HG03460 (cell line): ENCODE results near the gene CDC23.
A peak's percentile ranks its signal among the peaks of the same experiment; 100 is the strongest.
"Not testable (repeated sequence)": the region's sequence is repeated elsewhere in the genome, so short reads cannot be mapped to it uniquely, and the experiment has no call there.

Experiments
- ATAC-seq: cut with Tn5 transposase; IDR thresholded peaks from one replicate; pipeline ENCODE4 v1.9.1; 2021; ENCODE audit not compliant: unreplicated experiment

Gene CDC23, protein sequence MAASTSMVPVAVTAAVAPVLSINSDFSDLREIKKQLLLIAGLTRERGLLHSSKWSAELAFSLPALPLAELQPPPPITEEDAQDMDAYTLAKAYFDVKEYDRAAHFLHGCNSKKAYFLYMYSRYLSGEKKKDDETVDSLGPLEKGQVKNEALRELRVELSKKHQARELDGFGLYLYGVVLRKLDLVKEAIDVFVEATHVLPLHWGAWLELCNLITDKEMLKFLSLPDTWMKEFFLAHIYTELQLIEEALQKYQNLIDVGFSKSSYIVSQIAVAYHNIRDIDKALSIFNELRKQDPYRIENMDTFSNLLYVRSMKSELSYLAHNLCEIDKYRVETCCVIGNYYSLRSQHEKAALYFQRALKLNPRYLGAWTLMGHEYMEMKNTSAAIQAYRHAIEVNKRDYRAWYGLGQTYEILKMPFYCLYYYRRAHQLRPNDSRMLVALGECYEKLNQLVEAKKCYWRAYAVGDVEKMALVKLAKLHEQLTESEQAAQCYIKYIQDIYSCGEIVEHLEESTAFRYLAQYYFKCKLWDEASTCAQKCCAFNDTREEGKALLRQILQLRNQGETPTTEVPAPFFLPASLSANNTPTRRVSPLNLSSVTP

DNA sequence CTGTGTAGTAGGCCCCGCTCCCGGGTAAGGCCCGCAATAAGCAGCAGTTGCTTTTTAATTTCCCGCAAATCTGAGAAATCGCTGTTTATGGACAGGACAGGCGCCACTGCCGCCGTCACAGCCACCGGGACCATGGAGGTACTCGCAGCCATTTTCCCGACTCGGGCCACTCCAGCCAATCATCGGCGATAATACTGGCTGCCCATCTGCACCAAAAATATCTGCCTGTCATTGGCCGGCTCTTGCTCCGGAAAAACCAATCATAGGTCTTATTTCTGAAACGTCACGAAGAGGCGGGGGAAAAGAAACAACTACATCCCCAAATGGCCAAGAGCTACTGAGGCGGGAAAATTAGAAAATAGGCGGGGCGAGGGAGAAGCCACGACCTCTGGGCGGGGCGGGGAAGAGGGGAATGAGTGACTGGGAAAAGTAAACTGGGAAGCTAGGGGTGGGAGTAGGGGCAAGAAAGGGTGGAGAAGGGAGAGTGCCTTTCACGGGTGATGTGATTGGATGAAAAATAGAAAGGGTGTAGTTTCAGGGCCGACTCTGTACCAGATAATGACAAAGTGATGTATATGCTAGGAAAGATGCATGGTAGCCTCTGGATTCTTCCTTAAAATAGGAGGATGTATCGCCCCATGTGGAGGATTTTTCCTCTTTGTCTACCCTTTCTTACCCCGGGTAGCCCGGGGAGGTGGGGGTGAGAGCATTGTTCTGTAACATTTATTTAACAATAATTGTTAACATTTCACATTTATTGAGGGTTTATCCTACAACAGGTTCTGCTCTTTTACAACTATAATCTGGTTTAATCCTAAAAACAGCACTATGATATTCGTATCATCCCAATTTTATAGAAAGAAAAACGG is at the start of gene CDC23:
TSS of gene CDC23 (minus strand) at position 163 of the 869 bp plus-strand sequence. CDS start at position 152, 11 bp downstream.
- peak; percentile 96 for ATAC-seq

DNA sequence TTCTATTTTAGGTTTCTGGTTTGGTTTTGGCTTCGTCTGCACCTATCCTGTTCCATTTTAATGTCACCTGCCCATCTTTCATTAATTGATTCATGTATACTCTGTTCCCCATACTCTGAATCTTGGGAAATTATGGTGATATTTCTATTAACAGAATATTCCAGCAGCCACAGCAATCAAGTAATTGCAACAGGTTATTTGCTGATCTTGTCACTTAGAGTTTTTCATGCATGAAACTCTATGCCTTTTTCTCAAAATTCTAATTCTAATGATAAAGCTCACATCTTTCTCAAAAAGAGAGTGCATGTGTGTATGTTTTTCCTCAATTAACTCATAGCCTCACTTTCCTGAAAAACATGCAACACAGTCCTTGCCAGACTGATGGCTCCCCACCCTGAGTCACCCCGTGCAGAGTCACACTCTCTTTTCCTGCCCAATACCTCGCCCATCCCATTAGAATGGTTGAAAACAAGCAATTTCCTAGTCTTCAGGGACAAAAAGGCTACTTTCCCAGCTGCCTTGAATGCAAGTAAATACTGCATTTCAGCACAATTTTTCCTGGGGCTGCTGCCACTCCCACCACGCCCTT is 45.7 kb upstream of the CDC23 start:
- ATAC-seq, result no peak

DNA sequence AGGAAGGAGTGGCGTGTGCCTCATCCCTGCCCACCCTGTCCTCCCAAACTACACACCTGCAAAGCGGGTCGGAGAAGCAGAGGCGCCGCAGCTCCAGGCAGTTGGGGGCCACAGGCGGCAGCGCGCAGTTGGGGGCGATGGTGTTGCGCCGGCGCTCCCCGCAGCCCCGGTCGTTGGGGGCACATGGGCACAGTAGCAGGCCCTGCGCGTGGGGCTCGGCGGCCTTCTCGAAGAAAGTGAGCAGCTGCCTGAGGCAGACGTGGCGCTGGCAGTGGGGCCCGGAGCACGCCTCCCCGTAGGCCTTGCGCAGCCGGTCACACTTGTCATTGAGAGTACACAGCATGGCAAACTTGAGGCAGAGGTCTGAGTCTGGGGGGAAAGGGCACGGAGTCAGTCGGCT is 44.5 kb upstream of the CDC23 start:
- ATAC-seq, result no peak

DNA sequence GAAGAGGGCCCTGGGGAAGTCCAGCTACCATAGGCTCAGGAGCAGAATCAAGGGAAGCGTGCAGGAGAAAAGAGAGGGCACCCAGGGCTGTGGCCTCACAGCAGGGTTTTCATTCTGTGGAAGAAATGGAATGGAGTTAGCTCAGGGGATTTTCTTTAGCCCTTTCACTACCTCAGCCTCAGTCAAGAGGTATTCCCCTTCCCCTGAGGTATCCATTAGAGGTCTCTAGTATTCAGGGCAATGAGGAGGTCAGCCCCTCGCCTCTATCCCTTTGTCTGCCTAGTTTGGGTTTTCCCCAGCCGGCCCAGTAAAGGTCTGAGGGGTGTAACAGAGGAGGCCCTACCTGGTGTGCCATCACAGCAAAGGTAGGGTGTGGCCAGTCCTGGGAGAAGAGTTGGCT is 39.8 kb upstream of the CDC23 start:
- no peak for ATAC-seq

DNA sequence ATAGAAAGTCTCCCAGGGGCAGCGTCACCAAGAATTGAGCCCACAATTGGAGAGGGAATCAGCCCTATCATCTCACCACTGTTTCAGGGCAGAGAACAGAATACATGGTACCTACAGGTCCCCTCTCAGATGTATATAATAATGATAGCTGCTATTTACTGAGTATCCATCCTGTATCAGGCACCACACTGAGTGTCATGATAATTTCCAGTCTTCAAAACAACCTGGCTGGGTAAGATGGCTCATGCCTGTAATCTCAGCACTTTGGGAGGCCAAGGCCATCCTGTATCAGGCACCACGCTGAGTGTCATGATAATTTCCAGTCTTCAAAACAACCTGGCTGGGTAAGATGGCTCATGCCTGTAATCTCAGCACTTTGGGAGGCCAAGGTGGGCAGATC is 34.7 kb upstream of the CDC23 start:
- not testable (repeated sequence) for ATAC-seq

DNA sequence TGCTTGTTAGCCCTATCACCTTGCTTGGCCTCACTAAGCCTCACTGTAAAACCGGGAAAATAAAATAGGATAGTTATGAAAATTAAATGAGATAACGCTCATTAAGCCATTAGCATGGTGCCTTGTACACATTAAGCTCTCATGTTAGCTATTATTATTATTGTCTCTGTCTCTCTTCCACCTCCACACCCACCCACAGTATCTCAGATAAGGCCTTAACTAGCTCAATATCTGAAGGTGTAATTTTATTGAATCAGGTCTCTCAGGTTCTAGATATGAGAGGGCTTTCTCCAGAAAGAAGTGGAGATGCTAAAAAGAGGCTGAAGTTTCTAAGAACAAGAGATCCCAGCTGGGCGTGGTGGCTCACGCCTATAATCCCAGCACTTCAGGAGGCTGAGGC is 33.7 kb upstream of the CDC23 start:
- no peak for ATAC-seq

DNA sequence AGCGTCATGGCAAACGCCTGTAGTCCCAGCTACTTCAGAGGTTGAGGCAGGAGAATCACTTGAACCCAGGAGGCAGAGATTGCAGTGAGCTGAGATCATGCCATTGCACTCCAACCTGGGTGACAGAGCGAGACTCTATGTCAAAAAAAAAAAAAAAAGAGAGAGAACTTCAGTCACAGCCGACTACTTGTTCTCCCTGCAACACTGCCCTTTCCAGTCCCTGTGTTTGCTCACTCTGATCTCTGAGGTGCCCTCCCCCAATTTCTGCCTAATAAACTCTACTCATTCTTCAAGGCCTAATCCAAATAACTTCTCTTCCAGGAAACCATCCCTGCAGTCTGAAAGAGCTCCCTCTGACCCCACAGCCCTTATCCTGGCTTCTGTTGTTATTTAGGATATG is 33.2 kb upstream of the CDC23 start:
- no peak for ATAC-seq

DNA sequence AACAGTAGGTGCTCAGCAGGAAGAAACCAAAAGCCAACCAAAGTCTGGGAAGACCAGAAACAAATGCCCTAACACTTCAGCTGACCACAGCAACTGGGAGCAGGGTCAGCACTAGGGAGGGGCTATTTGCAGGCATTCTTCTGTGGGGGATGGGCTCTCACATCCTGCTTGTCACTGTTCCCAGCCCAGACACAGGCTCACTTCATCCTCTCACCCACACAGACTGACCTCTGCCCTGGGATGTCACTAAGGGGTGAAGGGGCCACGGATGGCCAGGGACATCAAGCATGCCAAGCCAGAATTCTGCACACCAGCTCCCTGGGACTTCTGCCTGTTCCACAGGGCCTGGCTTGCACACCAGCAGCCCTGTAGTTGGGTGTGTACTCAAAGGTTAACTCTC is 32.6 kb upstream of the CDC23 start:
- ATAC-seq, result no peak

DNA sequence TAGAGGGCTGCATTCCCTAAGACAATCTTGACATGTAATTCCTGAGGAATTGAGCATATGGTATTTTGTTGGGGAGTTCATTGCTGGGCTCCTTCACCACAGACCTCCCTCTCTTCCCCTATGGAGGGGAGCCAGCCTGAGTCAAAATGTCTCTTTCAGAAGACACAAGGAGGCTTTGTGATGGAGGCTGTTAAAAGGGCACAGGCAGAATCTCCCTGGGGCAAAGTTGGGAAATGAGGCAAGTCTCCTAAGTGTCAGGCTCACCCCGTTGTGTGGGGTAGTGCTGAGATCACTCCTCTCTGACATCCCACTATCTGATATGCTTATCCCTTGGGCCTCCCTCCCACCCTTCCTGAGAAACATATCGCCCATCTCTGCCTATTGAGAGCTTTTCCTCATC is 30.7 kb upstream of the CDC23 start:
- ATAC-seq, result no peak

DNA sequence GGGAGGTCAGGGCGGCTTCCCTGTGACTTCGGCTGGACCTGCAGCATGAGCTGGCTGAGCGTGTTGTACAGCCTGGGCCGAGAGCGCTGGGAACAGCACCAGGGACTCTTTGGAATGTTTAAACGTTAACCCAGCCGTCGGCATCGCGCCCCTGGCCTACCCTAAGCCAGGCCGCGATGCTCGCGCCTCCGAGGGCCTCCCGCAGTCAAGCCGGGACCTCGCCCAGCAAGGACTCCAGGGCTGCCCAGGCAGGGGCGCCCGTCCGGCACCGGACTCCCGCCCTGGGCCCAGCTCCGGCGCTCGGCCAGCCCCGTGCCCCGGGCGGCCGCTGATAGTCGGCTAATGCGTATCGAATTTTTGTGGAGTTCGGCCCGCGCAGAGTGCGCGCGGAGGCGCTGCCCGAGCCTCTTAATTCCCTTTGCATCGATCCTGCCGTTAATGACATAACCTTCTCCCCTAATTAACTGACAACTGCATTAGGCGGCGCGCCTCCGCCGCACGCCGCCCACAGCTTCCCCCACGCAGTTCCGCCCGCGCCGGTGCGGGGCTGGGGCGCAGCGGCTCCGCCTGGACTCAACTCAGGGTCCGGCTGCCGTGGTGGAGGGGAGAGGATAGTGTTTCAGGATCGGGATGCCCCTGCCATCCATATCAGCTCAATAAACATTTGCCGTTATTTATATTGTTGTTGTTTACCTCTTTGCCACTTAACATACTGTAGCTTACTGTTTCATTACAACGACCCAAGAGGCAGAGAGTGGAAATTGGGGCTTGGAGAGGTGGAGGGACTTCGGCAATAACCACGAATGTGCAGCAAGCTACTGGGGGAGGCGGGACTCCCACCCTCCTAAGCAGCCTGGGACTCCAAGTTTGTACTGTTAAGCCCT is 28.8 kb upstream of the CDC23 start:
- ATAC-seq, result no peak

DNA sequence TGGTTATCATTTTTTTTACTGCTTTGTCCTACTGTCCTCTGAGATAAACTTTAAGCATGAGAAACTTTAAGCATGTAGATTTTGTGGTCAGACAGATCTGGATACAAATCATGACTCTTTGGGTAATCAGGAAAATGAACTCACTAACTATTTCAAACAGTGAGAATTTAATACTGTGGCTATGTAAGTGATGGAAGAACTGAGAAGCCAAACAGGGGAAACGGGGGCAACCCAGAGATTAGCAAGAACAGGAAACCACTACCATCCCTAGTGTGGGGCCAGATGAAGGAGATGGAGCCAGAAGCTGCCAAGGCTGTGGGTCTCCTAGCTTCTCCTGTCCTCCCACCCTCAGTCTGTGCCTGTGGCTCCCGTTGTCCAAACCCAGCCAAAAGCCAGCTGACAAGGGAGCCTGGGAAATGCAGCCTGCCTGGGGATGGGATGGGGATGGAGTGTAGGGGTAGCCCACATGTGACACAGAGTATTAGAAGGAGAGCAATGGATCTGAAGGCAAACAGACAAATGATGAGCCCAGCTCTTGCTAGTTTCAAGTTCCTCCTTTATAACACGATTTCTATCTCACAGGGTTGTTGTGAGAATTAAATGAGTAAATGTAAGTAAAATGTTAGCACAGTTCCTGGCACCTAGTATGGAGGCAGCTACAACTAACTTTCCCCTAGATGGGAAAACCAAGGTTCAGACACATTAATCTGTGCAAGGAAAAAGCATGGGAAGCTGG is 27.7 kb upstream of the CDC23 start:
- no peak for ATAC-seq

DNA sequence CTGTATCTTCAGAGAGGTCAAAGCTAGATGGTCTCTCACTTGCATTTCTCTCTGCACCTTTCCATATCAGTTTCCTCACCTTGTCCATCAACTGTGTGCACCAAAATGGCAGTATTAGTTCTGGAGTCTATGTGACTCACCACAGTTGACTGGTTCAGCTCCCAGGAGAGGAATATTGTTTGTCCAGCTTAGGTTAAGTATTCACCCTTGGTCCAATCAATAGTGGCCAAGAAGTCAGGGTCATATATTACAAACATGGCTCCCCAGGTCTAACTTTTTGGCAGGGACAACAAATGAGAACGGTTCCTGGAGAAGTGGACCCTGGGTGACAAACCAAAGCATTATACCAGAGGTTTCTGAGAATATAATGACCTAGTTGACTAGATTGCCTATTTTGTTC is 24.9 kb upstream of the CDC23 start:
- ATAC-seq, result no peak

DNA sequence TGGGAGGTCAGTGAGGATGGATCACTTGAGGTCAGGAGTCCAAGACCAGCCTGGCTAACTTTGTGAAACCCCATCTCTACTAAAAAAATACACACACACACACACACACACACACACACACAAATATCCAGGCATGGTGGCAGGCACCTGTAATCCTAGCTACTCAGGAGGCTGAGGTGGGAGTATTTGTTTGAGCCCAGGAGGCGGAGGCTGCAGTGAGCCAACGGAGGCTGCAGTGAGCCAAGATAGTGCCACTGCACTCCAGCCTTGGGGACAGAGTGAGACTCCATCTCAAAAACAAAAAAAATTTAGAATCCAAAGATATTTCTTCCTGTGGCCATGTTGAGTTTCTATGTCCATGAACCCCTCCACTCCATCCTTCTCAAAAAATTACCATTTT is 21.5 kb upstream of the CDC23 start:
- ATAC-seq, result no peak

DNA sequence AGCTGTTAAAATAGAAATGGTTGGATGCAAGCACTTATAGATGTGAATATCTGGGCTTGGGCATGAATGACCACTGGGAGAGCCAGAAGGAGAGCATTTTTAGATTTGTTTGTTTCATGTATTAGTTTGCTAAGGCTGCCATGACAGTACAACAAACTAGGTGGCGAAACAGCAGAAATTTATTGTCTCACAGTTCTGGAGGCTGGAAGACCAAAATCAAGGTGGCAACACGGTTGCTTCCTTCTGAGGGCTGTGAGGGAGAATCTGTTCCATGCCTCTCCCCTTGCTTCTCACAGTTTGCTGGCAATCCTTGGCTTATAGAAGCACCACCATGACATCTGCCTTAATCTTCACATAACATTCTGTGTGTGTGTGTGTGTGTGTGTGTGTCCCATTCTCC is 20.2 kb upstream of the CDC23 start:
- no peak for ATAC-seq

DNA sequence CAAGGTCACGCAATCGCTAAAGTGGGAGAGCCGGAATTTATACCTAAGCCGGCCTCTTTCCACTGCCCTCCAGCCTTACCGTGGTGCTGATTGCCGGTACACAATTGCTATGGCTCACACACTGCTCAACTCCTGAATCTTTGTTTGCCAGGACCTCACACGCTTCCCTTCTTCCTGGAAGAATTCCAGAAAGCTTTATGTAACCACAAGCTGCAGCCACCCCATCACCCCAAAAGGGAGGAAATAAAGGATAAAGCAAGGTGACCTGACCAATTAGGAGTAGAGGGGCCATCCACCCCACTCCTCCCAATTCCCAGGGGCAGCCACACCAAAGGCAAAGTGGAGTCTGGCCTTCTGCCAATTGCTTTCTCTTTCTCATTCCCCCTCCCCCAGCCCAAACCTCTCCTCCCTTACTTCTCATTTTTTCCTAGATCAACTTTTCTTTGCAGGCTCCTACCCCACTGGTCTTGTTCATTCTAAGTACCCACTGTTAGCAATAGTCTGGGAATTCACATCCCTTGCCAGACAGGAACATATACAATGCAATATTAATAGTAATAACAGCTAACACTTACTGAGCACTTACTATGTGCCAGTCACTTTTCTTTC is 18.0 kb upstream of the CDC23 start:
- ATAC-seq, result no peak

DNA sequence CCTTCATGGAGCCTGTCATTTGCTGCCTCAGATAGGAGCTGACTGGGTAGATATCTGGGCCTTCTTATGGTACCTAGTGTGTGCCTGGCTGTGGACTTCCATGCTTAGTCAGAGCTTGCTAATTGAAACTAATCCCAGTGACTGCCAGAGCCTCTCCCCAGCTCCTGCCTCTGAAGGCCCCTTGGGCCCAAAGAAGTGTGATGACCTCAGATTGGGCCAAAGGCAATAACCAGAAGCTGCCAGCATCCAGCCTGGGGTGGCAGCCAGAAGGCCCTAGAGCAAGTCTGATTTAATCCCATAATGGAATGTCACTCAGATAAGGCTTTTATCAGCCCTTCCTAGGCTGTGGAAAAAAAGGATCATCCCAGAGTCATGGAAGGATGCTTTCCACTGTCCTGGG is 17.1 kb upstream of the CDC23 start:
- ATAC-seq, result no peak

DNA sequence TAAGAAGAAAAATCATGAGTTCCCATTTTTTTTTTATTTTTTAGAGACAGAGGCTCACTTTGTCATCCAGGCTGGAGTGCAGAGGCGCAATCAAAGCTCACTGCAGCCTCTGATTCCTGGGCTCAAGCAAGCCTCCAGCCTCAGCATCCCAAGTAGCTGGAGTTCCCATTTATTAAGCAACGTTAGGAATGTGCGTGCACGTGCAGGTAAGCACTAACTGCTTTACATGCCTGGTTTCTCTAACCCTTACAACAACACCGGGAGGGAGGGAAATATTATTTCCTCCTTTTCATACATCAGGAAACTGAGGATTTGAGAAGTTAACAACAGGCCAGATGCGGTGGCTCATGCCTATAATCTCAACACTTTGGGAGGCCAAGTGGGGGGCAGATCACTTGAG is 16.3 kb upstream of the CDC23 start:
- ATAC-seq, result no peak

DNA sequence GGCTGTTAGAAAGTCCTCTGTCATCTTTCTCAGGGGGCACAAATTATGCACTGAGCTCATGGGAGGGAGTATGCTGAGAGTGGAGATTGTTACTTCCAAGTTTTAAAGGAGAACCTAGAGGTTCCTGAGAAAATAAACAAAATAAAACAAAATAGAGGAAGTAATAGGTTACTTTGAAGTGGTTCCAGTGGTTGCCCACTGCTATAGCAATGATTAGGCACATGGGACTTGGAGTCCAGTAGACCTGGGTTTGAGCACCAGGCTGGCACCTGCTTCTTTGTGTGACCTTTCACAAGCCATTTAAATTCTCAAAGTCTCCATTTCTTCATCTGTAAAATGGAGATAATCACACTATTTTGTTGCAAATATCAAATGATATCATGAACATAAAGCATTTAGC is 13.8 kb upstream of the CDC23 start:
- ATAC-seq, result no peak

DNA sequence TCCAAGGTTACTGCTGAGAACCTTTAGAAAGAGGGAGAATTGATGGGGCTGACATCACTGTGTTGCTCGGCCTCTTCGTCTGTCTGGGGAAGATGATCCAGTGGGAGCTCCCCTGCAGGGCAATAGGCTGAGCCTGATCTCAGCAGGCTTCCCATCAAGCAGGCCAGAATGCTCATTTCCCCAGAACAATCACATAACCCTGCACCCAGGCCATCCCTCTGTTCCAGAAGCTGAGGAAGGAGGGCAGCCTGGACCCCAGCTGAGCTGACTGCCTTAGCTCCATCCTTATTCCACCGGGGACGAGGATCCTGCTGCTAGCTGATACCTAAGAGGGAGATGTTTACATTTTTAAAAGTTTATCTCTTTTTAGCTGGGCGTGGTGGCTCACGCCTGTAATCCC is 11.6 kb upstream of the CDC23 start:
- ATAC-seq, result no peak
